A549 (cell line): ENCODE data around the gene SMIM32. TPM values are rescaled to one million over a fixed set of nuclear protein-coding genes. Genes with fewer than 3 reads are reported as not detected.

Experiments
- ATAC-seq, 2 experiments: fragments of 200-7000 bp in 1 of 2; fragments of >200 bp in 1 of 2; cut with Nextera tagmentation in 1 of 2; cut with Tn5 transposase in 1 of 2; 3 replicates each; pipeline versions ENCODE4 v1.8.0 to v1.9.1; 2018 to 2020; ENCODE audit warnings: mild to moderate bottlenecking in 1 of 2, moderate library complexity in 1 of 2
- CTCF ChIA-PET: fragments of 300-600 bp; sonication (Branson Sonifier 250); formaldehyde crosslinking; extraction: SDS; loops from one replicate; lab custom pipeline; 2021; ENCODE audit warnings: antibody characterized with exemption, inconsistent platforms; lab: Yijun Ruan, JAX
- POLR2A ChIA-PET: fragments of 350-600 bp; formaldehyde crosslinking; extraction: SDS; loops from one replicate; lab custom pipeline; 2021; ENCODE audit warnings: antibody characterized with exemption, inconsistent platforms; lab: Yijun Ruan, JAX
- DNase-seq, 2 experiments: peaks; one replicate each; pipeline versions ENCODE4 v3.0.0 to v3.0.0-alpha.2; 2011 to 2016; ENCODE audit warnings: low read depth in 1 of 2, low spot score in 1 of 2
- FAIRE-seq: peaks from 2 replicates; lab custom pipeline; 2011; peaks lifted over from hg19 to GRCh38; lab: Jason Lieb, UNC
- H3K27ac ChIP-seq, 2 experiments: fragments of >200 bp; sonication (Bioruptor Twin); formaldehyde crosslinking; 3 replicates each; pipeline ENCODE4 v1.5.1; 2016 to 2017
- H3K4me1 ChIP-seq: fragments of >200 bp; sonication (Bioruptor Twin); formaldehyde crosslinking; 3 replicates; pipeline ENCODE4 v1.6.1; 2016
- H3K4me2 ChIP-seq: fragments of >200 bp; sonication (Bioruptor Twin); formaldehyde crosslinking; 3 replicates; pipeline ENCODE4 v1.6.1; 2016
- H3K4me3 ChIP-seq: fragments of >200 bp; sonication (Bioruptor Twin); formaldehyde crosslinking; 3 replicates; pipeline ENCODE4 v1.5.1; 2016
- H3K9me3 ChIP-seq: fragments of >200 bp; sonication (Bioruptor Twin); formaldehyde crosslinking; 3 replicates; pipeline ENCODE4 v1.6.1; 2016
- BHLHE40 ChIP-seq: IDR thresholded peaks from 2 replicates; pipeline ENCODE4 v1.6.1; 2012; ENCODE audit warnings: low read depth, low read length, inconsistent platforms
- CBX8 ChIP-seq: fragments of 200-600 bp; sonication (generic); IDR thresholded peaks from 2 replicates; pipeline ENCODE4 v1.6.1; 2016
- EHMT2 ChIP-seq: fragments of 200-600 bp; sonication (generic); IDR thresholded peaks from 2 replicates; pipeline ENCODE4 v1.6.1; 2016; ENCODE audit warnings: antibody characterized with exemption, low read depth, mild to moderate bottlenecking, moderate library complexity
- FOSB ChIP-seq: fragments of 250-450 bp; sonication (Bioruptor Pico); IDR thresholded peaks from 2 replicates; pipeline ENCODE4 v1.5.0; 2020; ENCODE audit warnings: mild to moderate bottlenecking, moderate library complexity
- HES2 ChIP-seq: fragments of >200 bp; sonication (Bioruptor Twin); formaldehyde crosslinking; IDR thresholded peaks from 2 replicates; pipeline ENCODE4 v1.6.1; 2016
- HOXB5 ChIP-seq: fragments of 250-450 bp; sonication (Bioruptor Pico); IDR thresholded peaks from 2 replicates; pipeline ENCODE4 v1.5.0; 2020; ENCODE audit warnings: mild to moderate bottlenecking, moderate library complexity
- KDM5A ChIP-seq: fragments of 200-600 bp; sonication (generic); IDR thresholded peaks from 2 replicates; pipeline ENCODE4 v1.6.1; 2016; ENCODE audit warnings: antibody characterized with exemption, mild to moderate bottlenecking
- MAFK ChIP-seq: fragments of 450-650 bp; IDR thresholded peaks from 2 replicates; pipeline ENCODE4 v1.6.1; 2014; ENCODE audit not compliant: partially characterized antibody
- MAX ChIP-seq: IDR thresholded peaks from 2 replicates; pipeline ENCODE4 v1.6.1; 2012
- MAZ ChIP-seq: fragments of 150-350 bp; IDR thresholded peaks from 2 replicates; pipeline ENCODE4 v1.6.1; 2014; ENCODE audit warnings: antibody characterized with exemption, low read depth, low read length, borderline replicate concordance
- NFE2L2 ChIP-seq: fragments of 150-350 bp; conservative IDR thresholded peaks from 2 replicates; pipeline ENCODE4 v1.6.1; 2014; ENCODE audit warnings: low read length
- NPAS2 ChIP-seq: fragments of 250-450 bp; sonication (Bioruptor Pico); IDR thresholded peaks from 2 replicates; pipeline ENCODE4 v1.8.0; 2022; ENCODE audit warnings: mild to moderate bottlenecking, moderate library complexity, borderline replicate concordance
- PBX3 ChIP-seq: IDR thresholded peaks from 2 replicates; pipeline ENCODE4 v1.6.1; 2012
- PHF8 ChIP-seq: fragments of 200-600 bp; sonication (generic); IDR thresholded peaks from 2 replicates; pipeline ENCODE4 v1.6.1; 2016; ENCODE audit warnings: low read depth, mild to moderate bottlenecking, antibody characterized with exemption, moderate library complexity, borderline replicate concordance
- RARB ChIP-seq: fragments of 250-450 bp; sonication (Bioruptor Pico); IDR thresholded peaks from 2 replicates; pipeline ENCODE4 v1.8.0; 2021; ENCODE audit warnings: mild to moderate bottlenecking, moderate library complexity
- RNF2 ChIP-seq: fragments of 200-600 bp; sonication (generic); IDR thresholded peaks from 2 replicates; pipeline ENCODE4 v1.6.1; 2016; ENCODE audit warnings: low read depth, mild to moderate bottlenecking, antibody characterized with exemption, moderate library complexity, borderline replicate concordance
- SMC3 ChIP-seq: fragments of >200 bp; sonication (Bioruptor Twin); formaldehyde crosslinking; IDR thresholded peaks from 3 replicates; pipeline ENCODE4 v1.6.1; 2018; ENCODE audit warnings: inconsistent platforms
- ZC3H11A ChIP-seq: fragments of 450-650 bp; IDR thresholded peaks from 2 replicates; pipeline ENCODE4 v1.6.1; 2014; ENCODE audit warnings: antibody characterized with exemption, mild to moderate bottlenecking
- ZFP36 ChIP-seq: fragments of 450-650 bp; IDR thresholded peaks from 2 replicates; pipeline ENCODE4 v1.6.1; 2014; ENCODE audit warnings: borderline replicate concordance; ENCODE audit not compliant: partially characterized antibody
- ZSCAN20 ChIP-seq: fragments of 250-450 bp; sonication (Bioruptor Pico); IDR thresholded peaks from 2 replicates; pipeline ENCODE4 v1.8.0; 2022; ENCODE audit warnings: mild to moderate bottlenecking, moderate library complexity
- WGBS: methylation state at CpG from one replicate; pipeline ENCODE4 v1.1.6; 2017; ENCODE audit errors: missing lambda C conversion rate; 5-methylcytosine and 5-hydroxymethylcytosine counted together
- polyA minus RNA-seq: library from RNA; depleted of rRNA, polyadenylated mRNA; stranded (reverse); fragments of >200 nt; gene quantifications from 2 replicates; pipeline ENCODE4 v1.2.3, GENCODE V29; 2011; rRNA and poly(A)+ RNA removed
- polyA plus RNA-seq, 4 experiments: library from polyadenylated mRNA; depleted of rRNA in 3 of 4; stranded (reverse); fragments of >200 nt; fragmentation: RNase III in 1 of 4; extraction: RNeasy Plus Mini Kit Qiagen cat#74134 plus additional on column Dnase treatment in 1 of 4; gene quantifications; 2 replicates in 3 of 4; 3 replicates in 1 of 4; pipeline ENCODE4 v1.2.3, GENCODE V29; 2011 to 2017

Gene SMIM32
- not detected in 2 replicates for polyA plus RNA-seq (2011; rRNA removed)
- polyA plus RNA-seq (2012; cell fraction: cytosol; rRNA removed), result not detected in 2 replicates
- not detected in 2 replicates for polyA plus RNA-seq (2012; cell fraction: nucleus; rRNA removed)
- polyA plus RNA-seq (2017; fragmentation: RNase III; extraction: RNeasy Plus Mini Kit Qiagen cat#74134 plus additional on column Dnase treatment), result not detected in 3 replicates
- polyA minus RNA-seq, result not detected in 2 replicates

- CTCF ChIA-PET, result interaction anchor here (0.7 to 3.8 kb wide), 3 partner anchors 8 to 24 kb away, joined by 3 to 16 read pairs (median 3); no protein-coding TSS in a partner anchor
- Histone ChIP-seq H3K4me1 (no peaks in the 10 kb centered on the region), H3K27ac (no peak within 1 kb of the TSS), H3K4me3 (no peak within 1 kb of the TSS), H3K4me2 (no peak within 1 kb of the TSS), H3K9me3 (no peaks in the 10 kb centered on the region)
- POLR2A ChIA-PET, result no interaction called here
- ATAC-seq, result no peak
- DNase-seq, result no peak
- no peak for FAIRE-seq
- TF ChIP-seq KDM5A (no peak), MAX (no peak), NFE2L2 (no peak), PBX3 (no peak), SMC3 (no peak)
- 95% methylated on average over 72 of the region's 81 CpGs for WGBS
These were observed at the start of gene SMIM32 for GRCh38 chr5:136192526-136193321. Gene SMIM32, minus strand, starts transcription at chr5:136193162. Its CDS starts 638 bp downstream, at chr5:136192524.

GRCh38 chr5:136242611-136243010 lies 49.6 kb upstream of the SMIM32 start:
- H3K9me3 ChIP-seq, result no peaks in the 10 kb centered on the region
- WGBS, result 51% methylated on average over 2 of the region's 2 CpGs
- ChIA-PET POLR2A (no interaction called here), CTCF (interaction anchor here (1.8 kb wide), 1 partner anchor 10 kb away, joined by 5 read pairs; no protein-coding TSS in a partner anchor)
- H3K27ac ChIP-seq, result no peak overlapping the region
- no peak for FAIRE-seq
- no peak for DNase-seq
- no peak overlapping the region for H3K4me3 ChIP-seq
- no peak overlapping the region for H3K4me2 ChIP-seq
- H3K4me1 ChIP-seq, result no peaks in the 10 kb centered on the region
- no peak for ATAC-seq
- TF ChIP-seq CBX8 (no peak), MAZ (no peak)

GRCh38 chr5:136242136-136242535 lies 49.2 kb upstream of the SMIM32 start:
- CTCF ChIA-PET, result interaction anchor here (1.0 to 4.7 kb wide), 3 partner anchors 7 to 352 kb away, joined by 3 to 37 read pairs (median 5); no protein-coding TSS in a partner anchor
- ATAC-seq (no peak), DNase-seq (no peak)
- Histone ChIP-seq H3K4me1 (no peaks in the 10 kb centered on the region), H3K4me2 (no peak overlapping the region)
- TF ChIP-seq ZC3H11A (no peak), BHLHE40 (no peak), HES2 (no peak), MAX (no peak), MAFK (no peak), HOXB5 (CRISPR knock-in tag) (no peak), PHF8 (no peak), NPAS2 (CRISPR knock-in tag) (no peak), RNF2 (no peak), ZFP36 (no peak), FOSB (CRISPR knock-in tag) (no peak), EHMT2 (no peak), RARB (no peak), ZSCAN20 (no peak)
- TF ChIP-seq, all 56 proteins: peak for 0
- WGBS, result 0% methylated on average over 1 of the region's 1 CpG
- H3K4me3 ChIP-seq, result no peak overlapping the region
- H3K27ac ChIP-seq, result no peak overlapping the region
- no peak for FAIRE-seq
- no peaks in the 10 kb centered on the region for H3K9me3 ChIP-seq
- POLR2A ChIA-PET, result no interaction called here
